ENCODE results near the gene UVRAG. TPM values are rescaled to one million over a fixed set of nuclear protein-coding genes. Genes with fewer than 3 reads are reported as not detected.

UVRAG gene
- total RNA-seq, 2 donors from 2014 or later = 15.9 to 22.4 TPM

DNA sequence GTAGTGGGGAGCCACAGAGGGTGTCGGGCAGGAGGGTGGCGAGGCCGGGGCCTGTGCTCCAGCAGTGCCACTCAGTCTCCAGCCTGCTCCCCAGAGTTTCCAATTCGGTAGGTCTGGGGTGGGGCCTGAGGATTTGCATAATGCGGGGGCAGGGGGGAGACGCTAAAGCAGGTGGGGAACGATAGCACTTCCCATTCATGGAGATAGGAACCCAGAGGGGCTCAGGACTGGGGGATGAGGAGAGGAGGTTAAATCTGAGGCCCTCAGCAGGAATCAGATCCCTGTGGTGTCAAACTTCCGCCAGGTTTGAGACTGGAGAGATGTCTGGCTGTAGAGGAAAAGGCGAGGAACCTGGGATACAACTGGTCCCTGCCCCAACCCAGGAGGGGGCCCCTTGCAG, 361.5 kb downstream of the UVRAG start:
- no peak for ATAC-seq
- DNase-seq = no peak
- intact Hi-C loops (cut with DNase I, micrococcal nuclease) = no loop called here

GRCh38 chr11:76177250-76177686, 362.3 kb downstream of the UVRAG start:
- ATAC-seq = no peak
- intact Hi-C loops (cut with DNase I, micrococcal nuclease) = no loop called here
- no peak for DNase-seq

DNA sequence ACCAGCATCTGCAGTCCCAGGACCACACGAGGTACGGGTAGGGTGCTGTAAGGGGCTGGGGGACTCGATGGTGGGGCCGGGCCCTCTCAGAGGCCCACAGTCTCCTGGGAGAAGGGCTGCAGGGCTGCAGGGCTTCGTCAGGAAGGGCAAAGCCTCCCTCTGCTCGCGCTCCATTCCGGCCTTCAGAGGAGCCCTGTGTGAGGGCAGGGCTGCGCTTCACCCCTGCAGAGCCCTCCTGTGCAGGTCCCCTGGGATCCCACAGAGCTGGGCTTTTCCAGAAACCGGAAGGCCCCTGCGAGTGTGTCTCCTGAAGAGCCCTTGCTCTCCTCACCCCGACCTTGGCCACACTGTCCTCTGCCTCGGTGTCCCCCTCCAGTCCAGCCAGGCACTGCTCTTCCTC, 364.1 kb downstream of the UVRAG start:
- no peak for ATAC-seq
- intact Hi-C loops (cut with DNase I, micrococcal nuclease) = no loop called here
- no peak for DNase-seq

- ATAC-seq (no peak), DNase-seq (no peak)
- intact Hi-C loops (cut with DNase I, micrococcal nuclease) = no loop called here
Measured at GRCh38 chr11:76181371-76181770, 366.4 kb downstream of the UVRAG start.

DNA sequence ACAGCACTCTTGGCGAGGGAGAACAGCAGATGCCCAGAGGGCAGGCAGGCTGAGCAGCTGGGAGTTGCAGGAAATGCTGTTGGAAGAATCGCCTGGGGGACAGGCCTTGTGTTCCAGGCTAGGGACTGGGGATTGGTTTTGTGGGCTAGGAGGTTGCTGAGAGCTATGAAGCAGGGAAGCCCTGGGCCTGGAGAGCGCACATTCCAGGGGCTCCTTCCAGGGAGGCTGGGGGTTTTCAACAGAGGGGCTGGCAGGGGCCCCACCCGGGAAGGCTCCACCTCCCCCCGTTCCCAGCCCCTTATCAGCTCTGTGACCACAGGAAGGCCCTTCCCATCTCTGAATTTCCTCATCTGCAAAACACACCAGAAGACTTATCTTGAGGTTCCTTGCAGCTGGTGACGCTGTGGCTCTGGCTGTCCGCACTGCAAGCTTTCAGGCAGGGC, 369.6 kb downstream of the UVRAG start:
- intact Hi-C loops (cut with DNase I, micrococcal nuclease) = no loop called here
- ATAC-seq (no peak), DNase-seq (no peak)

DNA sequence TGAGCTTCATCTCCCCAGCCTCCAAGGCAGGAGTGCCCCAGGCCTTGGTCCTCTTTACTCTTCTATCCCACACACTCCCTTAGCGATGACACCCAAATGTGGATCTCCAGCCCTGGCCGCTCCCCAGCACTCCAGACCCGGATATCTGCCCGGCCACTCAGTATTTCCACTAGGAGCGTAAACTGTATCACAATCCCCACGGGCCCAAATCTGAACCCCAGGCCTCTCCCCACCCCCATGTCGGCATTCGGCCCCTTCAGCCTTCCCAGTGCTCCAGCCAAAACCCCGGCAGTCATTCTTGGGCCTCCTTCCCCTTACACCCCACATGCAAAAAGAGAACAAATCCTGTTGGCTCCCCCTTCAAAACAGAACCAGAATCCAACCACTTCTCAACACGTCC, 370.5 kb downstream of the UVRAG start:
- intact Hi-C loops (cut with DNase I, micrococcal nuclease) = no loop called here
- no peak for ATAC-seq
- DNase-seq = no peak

DNA sequence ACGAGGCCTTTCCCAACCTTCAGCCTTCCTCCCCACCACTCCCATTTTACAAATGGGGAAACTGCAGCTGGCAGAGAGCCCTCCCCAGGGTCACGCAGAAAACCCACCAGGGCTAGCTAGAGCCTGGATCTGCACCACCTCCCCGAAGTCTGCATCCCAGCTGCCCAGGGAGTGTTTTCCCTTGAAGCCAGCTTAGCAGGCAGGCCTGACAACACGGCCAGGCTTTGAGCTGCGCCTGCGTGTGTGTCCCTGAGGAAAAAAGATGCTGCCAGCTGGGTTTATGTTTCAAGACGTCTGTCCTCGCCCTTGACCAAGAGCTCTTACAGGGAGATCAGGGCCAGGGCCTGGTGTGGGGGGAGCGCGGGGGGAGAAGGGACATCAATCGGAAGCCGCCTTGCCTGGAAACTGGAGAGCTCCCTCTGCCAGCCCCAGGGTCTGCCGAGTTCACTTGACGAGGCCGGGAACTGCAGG, 371.0 kb downstream of the UVRAG start:
- intact Hi-C loops (cut with DNase I, micrococcal nuclease) = no loop called here
- DNase-seq = peak in 1 of 2 donors; percentile 14
- no peak for ATAC-seq

- intact Hi-C loops (cut with DNase I, micrococcal nuclease) = no loop called here
- ATAC-seq = no peak
Measured at GRCh38 chr11:76186776-76187279, 371.8 kb downstream of the UVRAG start.

GRCh38 chr11:76188873-76189272, 373.9 kb downstream of the UVRAG start:
- ATAC-seq (no peak), DNase-seq (no peak)
- intact Hi-C loops (cut with DNase I, micrococcal nuclease) = no loop called here

More at GRCh38 chr11:76186776-76187279, 371.8 kb downstream of the UVRAG start:
- no peak for DNase-seq

- no peak for ATAC-seq
- intact Hi-C loops (cut with DNase I, micrococcal nuclease) = no loop called here
Measured at GRCh38 chr11:76189682-76190081, 374.7 kb downstream of the UVRAG start.

GRCh38 chr11:76190376-76190775, 375.4 kb downstream of the UVRAG start:
- ATAC-seq (no peak), DNase-seq (no peak)
- intact Hi-C loops (cut with DNase I, micrococcal nuclease) = no loop called here

More at GRCh38 chr11:76189682-76190081, 374.7 kb downstream of the UVRAG start:
- DNase-seq = no peak

Other genes with a start within 250 kb of the UVRAG start
- 1 to 10 TPM in 1 of 2 donors, under 1 TPM in 1; 0.58 to 1.7 TPM for gene MAP6, start 146.2 kb upstream of the UVRAG start, total RNA-seq
- 100 to 1,000 TPM; 169 to 204 TPM for gene MOGAT2, start 97.4 kb upstream of the UVRAG start, total RNA-seq
- gene DGAT2, start 46.4 kb upstream of the UVRAG start, total RNA-seq = 1 to 10 TPM; 1.7 to 3.3 TPM

Data from left colon (tissue), 2 donors.